ENCODE data around the gene PDGFC. TPM values are rescaled to one million over a fixed set of nuclear protein-coding genes. Genes with fewer than 3 reads are reported as not detected.

PDGFC gene
- total and polyA plus RNA-seq, 2 of the 8 experiments (the other 6 are each of a cell fraction or from before 2014, with no cell fraction given): 0.65 to 2.7 TPM

DNA sequence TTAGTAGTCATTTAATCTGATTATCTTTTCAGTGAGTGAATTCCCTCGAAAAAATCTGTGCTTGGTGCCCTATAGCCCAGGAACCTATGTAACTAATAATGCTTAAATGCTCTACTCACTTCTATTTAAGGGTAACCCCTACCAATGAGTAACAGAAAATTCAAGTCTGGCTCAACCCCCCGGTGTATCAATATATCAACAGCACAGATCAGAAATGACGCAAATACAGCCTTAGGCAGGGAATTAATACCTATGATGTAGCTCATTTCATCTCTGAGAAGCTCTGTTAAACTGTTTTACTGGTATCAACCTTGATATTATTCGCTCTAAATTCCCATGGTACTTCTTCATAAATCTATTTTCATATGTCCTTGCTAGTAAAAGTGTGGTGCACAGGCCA lies 28.6 kb downstream of the PDGFC start (continued):
- TF ChIP-seq NRF1 (IDR thresholded peaks at IDR 0.05; ENCODE audit: low read depth, low read length): no peak
- TF ChIP-seq, protein P1, sequence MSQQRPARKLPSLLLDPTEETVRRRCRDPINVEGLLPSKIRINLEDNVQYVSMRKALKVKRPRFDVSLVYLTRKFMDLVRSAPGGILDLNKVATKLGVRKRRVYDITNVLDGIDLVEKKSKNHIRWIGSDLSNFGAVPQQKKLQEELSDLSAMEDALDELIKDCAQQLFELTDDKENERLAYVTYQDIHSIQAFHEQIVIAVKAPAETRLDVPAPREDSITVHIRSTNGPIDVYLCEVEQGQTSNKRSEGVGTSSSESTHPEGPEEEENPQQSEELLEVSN (IDR thresholded peaks at IDR 0.05): no peak
- no peak for TF ChIP-seq TCF12 (IDR thresholded peaks at IDR 0.05; ENCODE audit: low read depth, low read length)
- no peak for TF ChIP-seq RAD21 (IDR thresholded peaks at IDR 0.05 in 1 of 2, conservative IDR thresholded peaks at IDR 0.05 in 1 of 2; ENCODE audit: low read depth in 2 of 2, low read length in 2 of 2)
- TF ChIP-seq RXRA (IDR thresholded peaks at IDR 0.05; ENCODE audit: insufficient read depth, low read depth, low read length): no peak
